ENCODE data around the gene CPS1. TPM values are rescaled to one million over a fixed set of nuclear protein-coding genes. Genes with fewer than 3 reads are reported as not detected.

Gene CPS1
- total and polyA plus RNA-seq, 2 experiments from 2014 or later = 5.5 to 11.0 TPM

GRCh38 chr2:210660751-210661150, 104.4 kb downstream of the CPS1 start:
- no peaks in the 10 kb centered on the region for H3F3A ChIP-seq (replicated peaks; ENCODE audit: low read depth)
- TF ChIP-seq REST (IDR thresholded peaks at IDR 0.05; ENCODE audit: unreplicated experiment) = no peak
- TF ChIP-seq ZNF114 (CRISPR knock-in tag; IDR thresholded peaks at IDR 0.05) = no peak
- no peak for TF ChIP-seq STAT1 (IDR thresholded peaks at IDR 0.05; ENCODE audit: unreplicated experiment)
- TF ChIP-seq ETS1 (IDR thresholded peaks at IDR 0.05) = no peak
- TF ChIP-seq EZH2phosphoT487 (IDR thresholded peaks at IDR 0.05; ENCODE audit: unreplicated experiment) = no peak
- no peak for TF ChIP-seq NANOG (IDR thresholded peaks at IDR 0.05; ENCODE audit: borderline replicate concordance)
- no peak for TF ChIP-seq EZH2 (IDR thresholded peaks at IDR 0.05; ENCODE audit: low read depth, unreplicated experiment)
- no peak for TF ChIP-seq CTCF (conservative IDR thresholded peaks at IDR 0.05; ENCODE audit: low read depth in 2 of 2)
- no peak for TF ChIP-seq POLR2AphosphoS5 (IDR thresholded peaks at IDR 0.05; ENCODE audit: low read depth)
- no peak for TF ChIP-seq JUNB (IDR thresholded peaks at IDR 0.05; ENCODE audit: unreplicated experiment)
- no peak for TF ChIP-seq CREB1 (CRISPR knock-in tag; IDR thresholded peaks at IDR 0.05; ENCODE audit: low read depth)
- no peak for TF ChIP-seq ZNF331 (CRISPR knock-in tag; IDR thresholded peaks at IDR 0.05; ENCODE audit: low read depth)
- no peak for TF ChIP-seq ZNF462 (CRISPR knock-in tag; IDR thresholded peaks at IDR 0.05)
- no peaks in the 10 kb centered on the region for H3K36me3 ChIP-seq (ENCODE audit: insufficient read depth)
- no peak overlapping the region for H2AFZ ChIP-seq
- no peaks in the 10 kb centered on the region for H3K27me3 ChIP-seq (ENCODE audit: insufficient read depth)
- ATAC-seq (no peak), DNase-seq (ENCODE audit: low spot score) (no peak)
- H3K9me2 ChIP-seq (ENCODE audit: insufficient read depth) = no peaks in the 10 kb centered on the region
- Mint-ChIP-seq H3K4me1 (no peaks in the 10 kb centered on the region), H3K4me3 (no peak overlapping the region), H3K27me3 (ENCODE audit: insufficient read depth, low read depth, poor library complexity) (no peaks in the 10 kb centered on the region), H3K9me3 (peaks cover 5% of the 10 kb centered on the region; the same call in 2 of the 3 replicates), H3K27ac (no peak overlapping the region), H3K36me3 (ENCODE audit: low read depth) (peaks cover 6% of the 10 kb centered on the region)
- no peak overlapping the region for H3K4me2 ChIP-seq
- no peaks in the 10 kb centered on the region for H3K79me2 ChIP-seq (replicated peaks; ENCODE audit: insufficient read depth)
- no peak overlapping the region for H3K27ac ChIP-seq (ENCODE audit: low read depth)
- H3K4me1 ChIP-seq (ENCODE audit: insufficient read depth) = no peaks in the 10 kb centered on the region
- H3K4me3 ChIP-seq = no peak overlapping the region
- H4K20me1 ChIP-seq (replicated peaks; ENCODE audit: insufficient read depth) = no peaks in the 10 kb centered on the region
